GM06990 (cell line): ENCODE results near the gene CD4.

Source experiments
- DNase-seq: peaks from one replicate; pipeline ENCODE4 v3.0.0-alpha.2; 2011; ENCODE audit not compliant: insufficient read length; ENCODE audit errors: extremely low read depth
- H3K27me3 ChIP-seq: replicated peaks from 2 replicates; pipeline ENCODE4 v1.6.0; 2011; ENCODE audit warnings: low read length; ENCODE audit not compliant: control insufficient read depth, insufficient read depth
- H3K36me3 ChIP-seq: 2 replicates; pipeline ENCODE4 v1.5.1; 2011; ENCODE audit warnings: low read length; ENCODE audit not compliant: control insufficient read depth, insufficient read depth
- H3K4me3 ChIP-seq: replicated peaks from 2 replicates; pipeline ENCODE4 v1.5.1; 2011; ENCODE audit warnings: low read depth, mild to moderate bottlenecking, control low read depth, low read length
- CTCF ChIP-seq: IDR thresholded peaks from 2 replicates; pipeline ENCODE4 v1.5.1; 2011; ENCODE audit warnings: low read length, control low read depth, mild to moderate bottlenecking, inconsistent platforms; ENCODE audit not compliant: insufficient read depth, poor library complexity, severe bottlenecking

CD4 gene

GRCh38 chr12:6831450-6831995, 42.2 kb downstream of the CD4 start:
- TF ChIP-seq CTCF: no peak
- Histone ChIP-seq H3K27me3 (peaks cover 3% of the 10 kb centered on the region), H3K36me3 (no peaks in the 10 kb centered on the region), H3K4me3 (no peak overlapping the region)
- no peak for DNase-seq

GRCh38 chr12:6832125-6832524, 42.8 kb downstream of the CD4 start:
- Histone ChIP-seq H3K27me3 (peaks cover 3% of the 10 kb centered on the region), H3K4me3 (no peak overlapping the region), H3K36me3 (no peaks in the 10 kb centered on the region)
- TF ChIP-seq CTCF: no peak
- no peak for DNase-seq

DNA sequence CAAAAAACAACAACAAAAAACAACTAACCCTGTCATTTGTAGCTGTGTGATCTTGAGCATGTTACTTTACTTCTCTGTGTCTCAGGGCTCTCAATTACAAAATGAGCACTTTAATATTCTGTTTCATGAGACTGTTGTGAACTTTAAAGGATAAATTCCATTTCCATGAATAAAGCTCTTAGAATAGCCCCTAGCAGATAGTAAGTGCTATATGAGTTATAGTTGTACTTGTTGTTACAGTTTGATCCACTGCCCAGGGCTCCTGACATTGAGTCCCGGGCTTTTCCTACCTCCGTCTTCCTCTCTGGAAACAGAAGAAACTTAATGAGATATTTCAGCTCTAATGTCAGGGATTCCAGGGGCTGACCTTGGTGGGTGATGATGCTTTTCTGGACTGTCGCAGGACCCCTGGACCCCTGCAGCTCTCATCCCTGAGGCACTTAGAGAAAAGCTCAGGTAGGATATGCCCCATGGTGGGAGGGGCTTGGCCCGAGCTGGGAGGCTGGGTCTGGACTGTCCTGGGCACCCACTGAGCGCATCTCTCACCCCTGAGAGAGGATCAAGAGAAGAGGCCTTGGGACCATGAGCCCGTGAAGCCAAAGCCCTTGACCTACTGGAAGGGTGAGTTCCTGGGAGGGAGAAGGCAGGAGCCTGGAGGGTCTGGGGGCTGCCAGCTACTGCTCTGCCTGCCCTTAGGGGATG, 44.0 kb downstream of the CD4 start:
- Histone ChIP-seq H3K4me3 (no peak overlapping the region), H3K27me3 (peaks cover 3% of the 10 kb centered on the region), H3K36me3 (no peaks in the 10 kb centered on the region)
- no peak for TF ChIP-seq CTCF
- DNase-seq: no peak

GRCh38 chr12:6834254-6834653, 44.9 kb downstream of the CD4 start:
- Histone ChIP-seq H3K27me3 (peaks cover 3% of the 10 kb centered on the region), H3K4me3 (no peak overlapping the region), H3K36me3 (no peaks in the 10 kb centered on the region)
- DNase-seq: no peak
- TF ChIP-seq CTCF: no peak

GRCh38 chr12:6834873-6835272, 45.5 kb downstream of the CD4 start:
- TF ChIP-seq CTCF: no peak
- Histone ChIP-seq H3K27me3 (peaks cover 3% of the 10 kb centered on the region), H3K4me3 (no peak overlapping the region), H3K36me3 (no peaks in the 10 kb centered on the region)
- DNase-seq: no peak
